ENCODE data around the gene IDUA.

Gene IDUA

GRCh38 chr4:956531-957230 lies 30.2 kb upstream of the IDUA start:
- no peak for DNase-seq

- no peak for DNase-seq
Observed at GRCh38 chr4:957231-957580, 29.6 kb upstream of the IDUA start.

GRCh38 chr4:957581-958313 lies 29.1 kb upstream of the IDUA start:
- DNase-seq = no peak

- no peak for DNase-seq
Observed at GRCh38 chr4:958314-958665, 28.6 kb upstream of the IDUA start.

- DNase-seq = no peak
Observed at GRCh38 chr4:958696-959337, 28.0 kb upstream of the IDUA start.

- DNase-seq = no peak
Observed at GRCh38 chr4:959338-960139, 27.3 kb upstream of the IDUA start.

GRCh38 chr4:960140-960635 lies 26.7 kb upstream of the IDUA start:
- no peak for DNase-seq

- no peak for DNase-seq
Observed at GRCh38 chr4:960636-961350, 26.1 kb upstream of the IDUA start.

GRCh38 chr4:961351-962230 lies 25.3 kb upstream of the IDUA start:
- no peak for DNase-seq

GRCh38 chr4:962231-963208 lies 24.3 kb upstream of the IDUA start:
- no peak for DNase-seq

- no peak for DNase-seq
Observed at GRCh38 chr4:963276-964225, 23.3 kb upstream of the IDUA start.

GRCh38 chr4:964346-965025 lies 22.4 kb upstream of the IDUA start:
- DNase-seq = no peak

GRCh38 chr4:965048-965765 lies 21.6 kb upstream of the IDUA start:
- DNase-seq = no peak

- no peak for DNase-seq
Observed at GRCh38 chr4:965766-966134, 21.1 kb upstream of the IDUA start.

GRCh38 chr4:966266-967112 lies 20.4 kb upstream of the IDUA start:
- no peak for DNase-seq

All from NCI-H748 treated with DMSO at 0.1 percent for 48 hours (cell line).